GM23248 (cell line): ENCODE data around the gene MCRS1.

Experiments used
- EZH2 ChIP-seq: fragments of 200-600 bp; sonication (generic); IDR thresholded peaks from 2 replicates; pipeline ENCODE4 v1.6.1; 2018; ENCODE audit warnings: antibody characterized with exemption, mild to moderate bottlenecking; ENCODE audit not compliant: insufficient read depth, poor library complexity, severe bottlenecking
- EZH2phosphoT487 ChIP-seq: fragments of 200-600 bp; sonication (generic); IDR thresholded peaks from 2 replicates; pipeline ENCODE4 v1.6.1; 2018; ENCODE audit warnings: antibody characterized with exemption, moderate library complexity, mild to moderate bottlenecking, low read depth; ENCODE audit not compliant: insufficient read depth

GRCh38 chr12:49543914-49544815 lies 23.8 kb downstream of the MCRS1 start:
- TF ChIP-seq EZH2phosphoT487 (no peak), EZH2 (no peak)
